ENCODE measurements around the gene CST1. TPM values are rescaled to one million over a fixed set of nuclear protein-coding genes. Genes with fewer than 3 reads are reported as not detected.
"Not testable (repeated sequence)": the region's sequence is repeated elsewhere in the genome, so short reads cannot be mapped to it uniquely, and the experiment has no call there.

The CST1 gene
- total RNA-seq, 1 donor from 2014 or later = not detected

GRCh38 chr20:23748975-23749374, 1.8 kb downstream of the CST1 start:
- not testable (repeated sequence) for H3K9me3 Mint-ChIP-seq (ENCODE audit: unreplicated experiment); H3K9ac ChIP-seq (ENCODE audit: low read length); H3K9me3 ChIP-seq (ENCODE audit: insufficient read depth, low read depth, low read length); H3K4me1 ChIP-seq (ENCODE audit: insufficient read depth, low read length); H3K4me3 Mint-ChIP-seq (ENCODE audit: unreplicated experiment); H3K27ac Mint-ChIP-seq (ENCODE audit: unreplicated experiment); H3K4me3 ChIP-seq (ENCODE audit: insufficient read depth, low read depth, low read length); FAIRE-seq; H3K27ac ChIP-seq (ENCODE audit: low read depth, low read length); H3K27me3 ChIP-seq (ENCODE audit: insufficient read depth, low read length); DNase-seq (ENCODE audit: low read depth); H3K4me2 ChIP-seq (ENCODE audit: low read length); H3K36me3 ChIP-seq (ENCODE audit: insufficient read depth, low read length); H3K36me3 Mint-ChIP-seq (ENCODE audit: low read depth, unreplicated experiment); H3K79me2 ChIP-seq (ENCODE audit: insufficient read depth, low read length); H2AFZ ChIP-seq (ENCODE audit: low read depth, low read length); H3K4me1 Mint-ChIP-seq (ENCODE audit: low read depth, unreplicated experiment); H4K20me1 ChIP-seq (ENCODE audit: insufficient read depth, low read length)
- H3K27me3 Mint-ChIP-seq (ENCODE audit: low read depth, unreplicated experiment) = peaks cover 15% of the 10 kb centered on the region

GRCh38 chr20:23747551-23747950, 3.2 kb downstream of the CST1 start:
- H3K4me2 ChIP-seq (ENCODE audit: low read length) = not testable (repeated sequence)
- H3K27me3 Mint-ChIP-seq (ENCODE audit: low read depth, unreplicated experiment) = peaks cover 15% of the 10 kb centered on the region

GRCh38 chr20:23747092-23747491, 3.6 kb downstream of the CST1 start:
- H3K27ac Mint-ChIP-seq (ENCODE audit: unreplicated experiment); H3K4me1 Mint-ChIP-seq (ENCODE audit: low read depth, unreplicated experiment); H3K4me1 ChIP-seq (ENCODE audit: insufficient read depth, low read length); FAIRE-seq; H3K36me3 ChIP-seq (ENCODE audit: insufficient read depth, low read length); H4K20me1 ChIP-seq (ENCODE audit: insufficient read depth, low read length); H3K4me3 Mint-ChIP-seq (ENCODE audit: unreplicated experiment); DNase-seq (ENCODE audit: low read depth); H3K4me2 ChIP-seq (ENCODE audit: low read length); H3K27ac ChIP-seq (ENCODE audit: low read depth, low read length); H3K36me3 Mint-ChIP-seq (ENCODE audit: low read depth, unreplicated experiment); H2AFZ ChIP-seq (ENCODE audit: low read depth, low read length); H3K9me3 ChIP-seq (ENCODE audit: insufficient read depth, low read depth, low read length); H3K9ac ChIP-seq (ENCODE audit: low read length); H3K79me2 ChIP-seq (ENCODE audit: insufficient read depth, low read length); H3K4me3 ChIP-seq (ENCODE audit: insufficient read depth, low read depth, low read length); H3K9me3 Mint-ChIP-seq (ENCODE audit: unreplicated experiment); H3K27me3 ChIP-seq (ENCODE audit: insufficient read depth, low read length): not testable (repeated sequence)
- H3K27me3 Mint-ChIP-seq (ENCODE audit: low read depth, unreplicated experiment) = peaks cover 17% of the 10 kb centered on the region

More at GRCh38 chr20:23747551-23747950, 3.2 kb downstream of the CST1 start:
- not testable (repeated sequence) for H3K27ac Mint-ChIP-seq (ENCODE audit: unreplicated experiment); H3K4me3 ChIP-seq (ENCODE audit: insufficient read depth, low read depth, low read length); H3K27ac ChIP-seq (ENCODE audit: low read depth, low read length); H4K20me1 ChIP-seq (ENCODE audit: insufficient read depth, low read length); H3K9me3 Mint-ChIP-seq (ENCODE audit: unreplicated experiment); H3K79me2 ChIP-seq (ENCODE audit: insufficient read depth, low read length); H2AFZ ChIP-seq (ENCODE audit: low read depth, low read length); H3K4me1 Mint-ChIP-seq (ENCODE audit: low read depth, unreplicated experiment); FAIRE-seq; H3K9me3 ChIP-seq (ENCODE audit: insufficient read depth, low read depth, low read length); H3K27me3 ChIP-seq (ENCODE audit: insufficient read depth, low read length); H3K36me3 ChIP-seq (ENCODE audit: insufficient read depth, low read length); H3K4me1 ChIP-seq (ENCODE audit: insufficient read depth, low read length); H3K9ac ChIP-seq (ENCODE audit: low read length); H3K36me3 Mint-ChIP-seq (ENCODE audit: low read depth, unreplicated experiment); DNase-seq (ENCODE audit: low read depth); H3K4me3 Mint-ChIP-seq (ENCODE audit: unreplicated experiment)

- Mint-ChIP-seq H3K27me3 (ENCODE audit: low read depth, unreplicated experiment) (peaks cover 17% of the 10 kb centered on the region), H3K9me3 (ENCODE audit: unreplicated experiment) (no peaks in the 10 kb centered on the region), H3K4me3 (ENCODE audit: unreplicated experiment) (no peak overlapping the region), H3K4me1 (ENCODE audit: low read depth, unreplicated experiment) (no peaks in the 10 kb centered on the region), H3K36me3 (ENCODE audit: low read depth, unreplicated experiment) (no peaks in the 10 kb centered on the region), H3K27ac (ENCODE audit: unreplicated experiment) (no peak overlapping the region)
- no peaks in the 10 kb centered on the region for H3K36me3 ChIP-seq (ENCODE audit: insufficient read depth, low read length)
- no peaks in the 10 kb centered on the region for H3K79me2 ChIP-seq (ENCODE audit: insufficient read depth, low read length)
- no peak overlapping the region for H2AFZ ChIP-seq (ENCODE audit: low read depth, low read length)
- H3K9me3 ChIP-seq (ENCODE audit: insufficient read depth, low read depth, low read length) = no peaks in the 10 kb centered on the region
- H3K27ac ChIP-seq (ENCODE audit: low read depth, low read length) = no peak overlapping the region
- FAIRE-seq (no peak), DNase-seq (ENCODE audit: low read depth) (no peak)
- TF ChIP-seq CTCF (IDR thresholded peaks at IDR 0.05; ENCODE audit: insufficient read depth, low read depth, low read length) (no peak), EZH2 (IDR thresholded peaks at IDR 0.05; ENCODE audit: insufficient read depth, low read length) (no peak)
- no peak overlapping the region for H3K4me3 ChIP-seq (ENCODE audit: insufficient read depth, low read depth, low read length)
- H4K20me1 ChIP-seq (ENCODE audit: insufficient read depth, low read length) = no peaks in the 10 kb centered on the region
- H3K4me1 ChIP-seq (ENCODE audit: insufficient read depth, low read length) = no peaks in the 10 kb centered on the region
- no peaks in the 10 kb centered on the region for H3K27me3 ChIP-seq (ENCODE audit: insufficient read depth, low read length)
- no peak overlapping the region for H3K4me2 ChIP-seq (ENCODE audit: low read length)
- no peak overlapping the region for H3K9ac ChIP-seq (ENCODE audit: low read length)
These were observed 4.4 kb downstream of the CST1 start for GRCh38 chr20:23746321-23746720.
